CD1c-positive myeloid dendritic cell (primary cell): ENCODE data around the gene CLSTN3.

ENCODE experiments used
- DNase-seq: peaks from one replicate; pipeline ENCODE4 v3.0.0-alpha.2; 2016; ENCODE audit errors: extremely low spot score

Gene CLSTN3

GRCh38 chr12:7125632-7126227 lies 4.4 kb upstream of the CLSTN3 start:
- no peak for DNase-seq

GRCh38 chr12:7127916-7128626 lies 2.1 kb upstream of the CLSTN3 start:
- no peak for DNase-seq

GRCh38 chr12:7128681-7129286 lies 1.4 kb upstream of the CLSTN3 start, which contains the start of gene RBP5:
Gene RBP5, minus strand, starts transcription at chr12:7128889. Its CDS starts 114 bp downstream, at chr12:7128775.
- DNase-seq = no peak

DNA sequence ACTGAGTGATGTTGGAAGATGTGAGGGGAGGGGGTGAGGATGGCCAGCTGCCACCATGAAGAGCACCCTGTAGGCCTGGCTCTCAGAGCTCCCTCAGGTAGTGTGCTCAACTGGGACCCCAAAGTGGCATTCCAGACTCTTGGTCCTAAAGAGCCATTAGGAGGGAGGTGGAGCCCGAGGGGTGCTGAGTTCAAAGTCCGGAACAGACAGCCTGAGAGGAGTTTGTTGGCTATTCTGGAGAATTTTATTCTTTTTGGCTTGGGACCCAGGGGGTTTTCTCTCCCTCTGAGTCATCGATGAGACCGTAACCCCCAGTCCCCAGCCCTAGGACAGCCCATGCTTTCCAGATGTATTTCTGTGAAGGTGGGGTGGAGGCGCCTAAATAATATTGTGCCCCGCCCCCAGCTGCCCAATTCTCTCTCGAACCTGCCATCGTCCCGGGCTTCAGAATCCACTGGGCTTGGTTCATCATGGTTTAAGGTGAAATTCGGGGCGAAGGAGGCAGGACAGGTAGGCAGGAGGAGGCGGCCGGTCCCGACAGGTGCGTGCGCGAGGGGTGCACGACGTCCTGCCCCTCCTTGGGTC lies 792 bp upstream of the CLSTN3 start:
- DNase-seq = no peak

DNA sequence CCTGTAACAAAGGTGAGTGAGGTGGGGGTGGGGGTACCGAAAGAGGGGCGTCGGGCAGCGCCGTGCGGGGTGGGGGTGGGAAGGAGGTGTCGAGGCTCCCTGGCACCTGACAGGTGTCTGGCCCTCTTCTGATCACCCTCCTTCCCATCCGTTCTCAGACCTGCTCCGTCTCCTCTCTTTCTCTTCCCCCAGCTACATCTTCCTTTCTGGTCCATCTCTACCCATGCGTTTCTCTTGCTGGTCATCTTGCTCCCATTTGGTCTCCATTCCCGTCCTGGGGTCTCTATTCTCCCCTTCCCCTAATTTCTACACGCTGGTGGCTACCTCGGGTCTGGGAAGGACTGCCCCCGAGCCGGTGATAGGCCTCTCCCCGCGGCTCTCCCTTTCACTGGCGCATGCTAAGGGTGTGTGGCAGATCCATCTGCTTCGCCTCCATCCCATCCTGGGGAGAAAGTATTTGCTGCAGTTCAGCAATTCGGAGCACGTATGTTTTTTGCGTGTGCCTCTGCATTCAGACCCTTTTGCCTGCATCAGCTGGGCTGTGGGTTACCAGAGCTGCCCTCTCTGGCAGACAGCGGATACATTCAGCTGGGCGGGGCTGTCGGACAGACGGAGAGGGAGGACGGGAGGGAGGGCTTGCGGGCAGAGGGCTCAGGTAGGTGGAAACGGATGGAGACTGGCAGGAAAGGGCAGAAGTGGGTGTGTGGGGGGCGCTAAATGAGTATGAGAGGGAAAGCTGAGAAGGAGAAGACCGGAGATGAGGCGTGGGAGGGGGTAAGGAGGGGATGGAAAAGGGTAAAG lies 730 bp downstream of the CLSTN3 start:
- DNase-seq = no peak

DNA sequence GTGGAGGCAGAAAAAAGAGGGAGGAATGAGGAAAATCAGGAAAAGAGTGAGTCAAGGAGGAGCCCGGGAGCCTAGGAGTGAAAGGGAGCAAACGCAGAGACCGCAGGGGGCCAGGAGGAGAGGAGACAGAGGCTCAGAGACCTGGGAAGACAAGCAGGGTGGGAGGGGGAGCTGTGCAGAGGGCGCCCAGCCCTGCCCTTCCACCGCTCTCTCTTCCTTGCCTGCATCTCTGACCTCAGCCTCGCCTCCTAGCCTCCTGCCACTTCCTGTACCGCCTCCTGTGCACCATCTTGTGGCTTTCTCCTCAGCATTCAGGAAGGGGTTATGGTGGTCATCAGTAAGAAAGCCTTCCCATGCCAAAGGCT lies 1.3 kb downstream of the CLSTN3 start:
- DNase-seq = no peak

GRCh38 chr12:7134396-7135166 lies 4.4 kb downstream of the CLSTN3 start:
- no peak for DNase-seq

- no peak for DNase-seq
Measured at GRCh38 chr12:7136071-7136470, 5.9 kb downstream of the CLSTN3 start.

DNA sequence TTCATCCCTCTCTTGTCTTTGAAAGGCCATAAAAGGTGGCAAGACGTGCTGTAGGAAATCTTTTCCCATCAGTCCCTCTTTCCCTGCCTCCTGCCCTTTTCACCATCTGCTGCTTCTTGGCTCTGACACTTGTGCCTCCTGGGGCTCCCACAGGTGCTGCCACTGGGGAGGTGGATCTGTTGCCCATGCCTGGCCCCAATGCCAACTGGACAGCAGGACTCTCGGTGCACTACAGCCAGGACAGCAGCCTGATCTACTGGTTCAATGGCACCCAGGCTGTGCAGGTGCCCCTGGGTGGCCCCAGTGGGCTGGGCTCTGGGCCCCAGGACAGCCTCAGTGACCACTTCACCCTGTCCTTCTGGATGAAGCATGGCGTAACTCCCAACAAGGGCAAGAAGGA lies 6.5 kb downstream of the CLSTN3 start:
- DNase-seq = no peak

DNA sequence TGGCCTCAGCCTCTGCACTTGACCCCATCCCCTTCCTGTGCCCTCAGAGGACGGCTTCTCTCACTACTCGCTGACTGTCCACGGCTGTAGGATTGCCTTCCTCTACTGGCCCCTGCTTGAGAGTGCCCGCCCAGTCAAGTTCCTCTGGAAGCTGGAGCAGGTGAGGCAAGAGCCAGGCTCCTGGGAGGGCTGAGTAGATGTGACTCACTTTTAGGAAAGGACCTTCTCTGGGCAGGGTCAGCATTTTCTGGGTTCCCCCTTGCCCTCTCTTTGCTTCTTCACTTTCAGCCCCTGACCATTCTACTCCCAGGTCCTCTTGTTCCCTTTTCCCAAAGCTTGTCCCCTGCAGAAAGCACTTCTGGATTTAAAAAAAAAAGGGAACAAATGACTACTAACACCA lies 7.7 kb downstream of the CLSTN3 start:
- DNase-seq = peak; percentile 71

DNA sequence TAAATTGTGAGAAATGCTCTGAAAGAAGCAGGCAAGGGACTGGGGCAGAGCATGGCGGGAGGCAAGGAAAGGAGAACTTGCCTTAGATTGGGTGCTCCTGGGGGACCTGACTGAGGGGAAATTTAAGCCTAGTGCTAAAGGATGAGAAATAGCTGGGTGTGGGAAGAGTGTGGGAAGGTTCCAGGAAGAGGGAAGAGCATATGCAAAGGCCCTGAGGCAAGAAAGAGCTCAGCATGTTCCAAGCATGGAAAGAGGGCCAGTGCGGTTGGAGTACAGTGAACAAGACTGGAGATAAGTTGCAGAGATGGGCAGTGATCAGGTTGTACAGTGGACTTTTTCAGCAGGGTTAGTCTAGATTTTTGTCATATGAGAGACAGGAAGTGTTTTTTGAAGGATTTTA lies 9.0 kb downstream of the CLSTN3 start:
- no peak for DNase-seq

DNA sequence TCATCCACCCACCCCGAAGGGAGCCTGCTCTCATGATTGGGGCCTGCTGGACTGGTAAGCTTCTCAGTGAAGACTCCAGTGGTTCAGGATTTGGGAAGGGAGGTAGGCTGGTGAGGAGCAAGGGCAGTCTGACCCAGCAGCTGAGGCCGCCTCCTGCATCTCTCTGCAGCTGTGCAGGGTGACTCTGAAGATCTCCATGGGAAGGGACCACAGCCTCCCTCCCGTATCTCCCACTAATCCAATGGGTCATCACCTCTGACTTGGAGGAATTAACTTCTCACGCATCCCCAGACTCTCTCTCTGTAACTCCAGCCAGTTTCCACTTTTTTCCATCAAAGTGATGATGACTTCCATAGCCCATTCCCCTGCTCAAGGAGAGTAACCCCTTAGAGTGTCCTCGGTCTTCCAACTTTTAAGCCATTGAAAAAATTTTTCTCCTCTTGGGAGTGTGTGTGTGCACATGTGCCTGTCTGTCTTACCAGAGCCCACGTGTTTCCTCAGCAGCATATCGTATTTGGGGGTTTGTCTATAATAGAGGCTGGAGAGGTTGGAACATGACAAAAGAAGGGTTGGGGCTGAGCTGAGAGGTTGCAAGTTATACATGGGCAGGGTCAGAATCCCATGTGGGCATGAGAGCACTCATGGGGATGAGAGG lies 11.3 kb downstream of the CLSTN3 start:
- DNase-seq = no peak

DNA sequence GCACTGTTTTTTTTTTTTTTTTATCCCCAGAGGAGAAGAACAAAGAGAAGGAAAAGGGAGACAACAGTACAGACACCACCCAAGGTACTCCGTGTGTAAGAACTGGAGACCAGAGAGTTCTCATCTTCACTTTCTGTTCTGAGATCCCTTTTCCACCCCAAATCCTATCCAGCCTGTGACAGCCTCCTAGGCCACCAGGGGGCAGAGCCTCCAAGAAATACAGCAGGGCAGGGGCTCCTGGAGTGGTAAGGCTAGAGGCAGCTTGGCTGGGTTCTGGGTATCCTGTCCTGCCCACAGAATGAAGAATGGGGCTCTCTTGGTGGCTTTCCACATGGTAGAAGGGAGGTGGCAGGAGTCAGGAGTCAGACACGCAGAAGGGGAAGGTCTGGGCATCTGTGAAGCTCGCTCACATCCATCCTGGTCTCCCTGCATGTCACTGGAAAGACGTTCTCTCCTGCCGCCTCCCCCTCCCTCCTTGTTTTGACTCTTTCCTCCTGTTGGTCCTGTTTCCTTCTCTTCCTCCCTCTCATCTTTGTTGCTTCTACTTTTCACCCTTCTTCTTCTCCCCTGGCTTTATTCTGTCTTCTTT lies 12.0 kb downstream of the CLSTN3 start:
- DNase-seq = peak; percentile 62

DNA sequence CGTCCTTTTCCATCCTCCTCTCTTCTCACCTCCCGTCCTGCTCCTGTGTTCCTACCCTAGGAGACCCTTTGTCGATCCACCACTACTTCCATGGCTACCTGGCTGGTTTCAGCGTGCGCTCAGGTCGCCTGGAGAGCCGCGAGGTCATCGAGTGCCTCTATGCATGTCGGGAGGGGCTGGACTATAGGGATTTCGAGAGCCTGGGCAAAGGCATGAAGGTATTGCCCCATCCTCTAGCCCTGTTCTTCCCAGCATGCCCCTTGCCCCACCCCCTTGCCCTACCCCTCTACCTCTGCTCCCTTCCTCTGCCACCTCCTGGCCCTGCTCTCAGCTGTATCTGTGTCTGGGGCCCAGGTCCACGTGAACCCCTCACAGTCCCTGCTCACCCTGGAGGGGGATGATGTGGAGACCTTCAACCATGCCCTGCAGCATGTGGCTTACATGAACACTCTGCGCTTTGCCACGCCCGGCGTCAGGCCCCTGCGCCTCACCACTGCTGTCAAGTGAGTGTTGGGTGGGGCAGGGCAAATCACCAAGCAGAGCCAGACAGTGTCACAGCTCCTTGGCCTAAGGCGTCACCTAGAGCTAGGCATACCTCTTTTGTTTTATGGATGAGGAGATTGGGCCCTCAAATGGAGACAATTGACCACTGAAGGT lies 12.8 kb downstream of the CLSTN3 start:
- no peak for DNase-seq

DNA sequence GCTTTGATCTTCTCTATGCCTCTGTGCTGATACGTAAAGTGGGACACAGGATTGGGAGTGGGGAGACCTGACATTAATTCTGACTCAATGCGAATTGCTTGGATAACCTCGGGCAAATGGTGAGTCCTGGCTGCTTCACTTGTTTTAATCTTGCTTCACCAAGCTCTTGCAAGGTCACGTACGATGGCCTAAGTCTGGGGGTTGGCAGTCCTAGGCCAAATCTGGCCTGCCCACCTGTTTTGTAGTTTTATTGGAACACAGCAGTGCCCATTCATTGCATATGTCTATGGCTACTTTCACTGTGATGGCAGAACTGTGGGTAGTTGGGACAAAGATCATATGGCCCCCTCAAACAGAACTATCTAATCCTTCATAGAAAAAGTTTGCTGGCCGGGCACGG lies 13.4 kb downstream of the CLSTN3 start:
- DNase-seq = no peak

GRCh38 chr12:7144414-7145120 lies 14.4 kb downstream of the CLSTN3 start:
- peak; percentile 44 for DNase-seq

GRCh38 chr12:7145671-7146070 lies 15.5 kb downstream of the CLSTN3 start:
- DNase-seq = no peak

DNA sequence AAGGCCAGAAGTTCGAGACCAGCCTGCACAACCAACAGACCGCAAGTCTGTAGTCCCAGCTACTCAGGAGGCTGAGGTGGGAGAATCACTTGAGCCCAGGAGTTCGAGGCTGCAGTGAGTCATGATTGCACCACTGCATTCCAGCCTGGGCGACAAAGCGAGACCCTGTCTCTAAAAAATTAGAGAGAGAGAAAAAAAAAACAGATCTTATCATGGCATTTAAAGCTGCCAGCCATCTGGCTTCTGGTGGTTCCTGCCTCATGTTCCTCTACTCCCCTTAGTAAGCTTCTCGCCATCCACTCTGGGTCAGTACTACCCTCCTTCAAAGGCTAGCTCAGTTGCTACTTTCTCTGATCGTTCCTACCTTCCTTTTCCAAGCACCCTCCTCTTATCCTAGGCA lies 16.1 kb downstream of the CLSTN3 start:
- no peak for DNase-seq

DNA sequence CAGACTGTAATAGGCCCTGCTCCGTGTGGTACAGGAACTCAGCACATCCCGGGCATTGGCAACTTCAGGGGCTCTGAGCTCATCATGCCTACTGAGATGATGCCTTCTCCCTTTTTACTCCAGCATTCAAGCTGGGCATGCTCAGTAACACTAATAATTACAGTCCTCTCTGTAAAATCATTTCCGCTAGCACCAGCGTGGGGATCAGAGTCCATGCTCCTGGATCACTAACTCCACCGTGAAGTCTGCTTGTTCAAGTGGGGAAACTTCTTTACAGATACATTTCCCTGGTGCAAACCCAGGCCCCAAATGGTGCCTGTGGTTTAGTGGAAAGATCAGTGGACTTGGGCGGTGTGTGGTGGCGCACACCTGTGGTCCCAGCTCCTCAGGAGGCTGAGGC lies 16.7 kb downstream of the CLSTN3 start:
- no peak for DNase-seq
